OCI-LY3 (cell line): ENCODE data around the gene OPCML.

ENCODE experiments used
- H2AFZ ChIP-seq: fragments of 200-600, 300-600 bp; shearing (Covaris generic); 2 replicates; pipeline ENCODE4 v1.6.0; 2014; ENCODE audit warnings: antibody characterized with exemption, low read depth, low read length
- H3K27ac ChIP-seq: fragments of 200-600, 300-600 bp; sonication (generic); 2 replicates; pipeline ENCODE4 v1.5.1; 2014; ENCODE audit warnings: mild to moderate bottlenecking, low read length, moderate library complexity, mixed read lengths
- H3K27me3 ChIP-seq: fragments of 200-600, 300-600 bp; sonication (generic); 2 replicates; pipeline ENCODE4 v1.6.1; 2014; ENCODE audit warnings: low read depth, low read length, mixed read lengths
- H3K36me3 ChIP-seq: fragments of 200-600, 300-600 bp; sonication (generic); replicated peaks from 2 replicates; pipeline ENCODE3; 2014; ENCODE audit warnings: low read depth, low read length, mixed read lengths
- H3K4me1 ChIP-seq: fragments of 300-600, 200-600 bp; sonication (generic); 2 replicates; pipeline ENCODE4 v1.6.1; 2014; ENCODE audit warnings: low read length, mixed read lengths
- H3K4me2 ChIP-seq: fragments of 200-600, 300-600 bp; sonication (generic); 2 replicates; pipeline ENCODE4 v1.6.1; 2014; ENCODE audit warnings: low read length, mixed read lengths
- H3K4me3 ChIP-seq: fragments of 300-600, 200-600 bp; sonication (generic); 2 replicates; pipeline ENCODE4 v1.5.1; 2014; ENCODE audit warnings: antibody characterized with exemption, mild to moderate bottlenecking, low read length, moderate library complexity
- H3K79me2 ChIP-seq: fragments of 300-600, 200-600 bp; shearing (Covaris generic); 2 replicates; pipeline ENCODE4 v1.6.1; 2014; ENCODE audit warnings: mild to moderate bottlenecking, low read length, mixed read lengths
- H3K9ac ChIP-seq: fragments of 300-600, 200-600 bp; shearing (Covaris generic); 2 replicates; pipeline ENCODE4 v1.6.0; 2014; ENCODE audit warnings: mild to moderate bottlenecking, low read length, moderate library complexity
- H3K9me3 ChIP-seq: fragments of 200-600, 300-600 bp; shearing (Covaris generic); 2 replicates; pipeline ENCODE4 v1.6.1; 2014; ENCODE audit warnings: low read length, mixed read lengths; ENCODE audit not compliant: insufficient read depth
- H4K20me1 ChIP-seq: fragments of 200-600, 300-600 bp; sonication (generic); 2 replicates; pipeline ENCODE4 v1.6.1; 2016; ENCODE audit warnings: low read length, mixed read lengths; ENCODE audit not compliant: insufficient read depth
- CTCF ChIP-seq: fragments of 200-600, 300-600 bp; sonication (generic); IDR thresholded peaks from 2 replicates; pipeline ENCODE4 v1.5.1; 2014; ENCODE audit warnings: antibody characterized with exemption, low read length, low read depth
- EZH2phosphoT487 ChIP-seq: fragments of 200-600 bp; shearing (Covaris generic); IDR thresholded peaks from 2 replicates; pipeline ENCODE4 v1.6.1; 2018; ENCODE audit warnings: antibody characterized with exemption, mixed run types, low read depth

The OPCML gene

GRCh38 chr11:133023232-133023631, 509.1 kb downstream of the OPCML start:
- Histone ChIP-seq H3K36me3 (no peaks in the 10 kb centered on the region), H3K9me3 (no peaks in the 10 kb centered on the region), H3K4me1 (no peaks in the 10 kb centered on the region), H2AFZ (no peak overlapping the region), H3K4me2 (no peak overlapping the region), H3K79me2 (no peaks in the 10 kb centered on the region), H3K27ac (no peak overlapping the region), H3K27me3 (no peaks in the 10 kb centered on the region), H3K4me3 (no peak overlapping the region), H4K20me1 (no peaks in the 10 kb centered on the region), H3K9ac (no peak overlapping the region)
- no peak for TF ChIP-seq EZH2phosphoT487
- no peak for TF ChIP-seq CTCF

GRCh38 chr11:133021553-133021952, 510.7 kb downstream of the OPCML start:
- Histone ChIP-seq H3K9me3 (no peaks in the 10 kb centered on the region), H3K9ac (no peak overlapping the region), H3K27me3 (no peaks in the 10 kb centered on the region), H3K27ac (no peak overlapping the region), H3K4me2 (no peak overlapping the region), H4K20me1 (no peaks in the 10 kb centered on the region), H3K36me3 (no peaks in the 10 kb centered on the region), H3K79me2 (no peaks in the 10 kb centered on the region), H3K4me3 (no peak overlapping the region), H3K4me1 (no peaks in the 10 kb centered on the region), H2AFZ (no peak overlapping the region)
- TF ChIP-seq EZH2phosphoT487: no peak
- TF ChIP-seq CTCF: no peak

GRCh38 chr11:133020372-133020714, 512.0 kb downstream of the OPCML start:
- H3K9ac ChIP-seq: no peak overlapping the region
- no peaks in the 10 kb centered on the region for H3K79me2 ChIP-seq
- H3K27ac ChIP-seq: no peak overlapping the region
- no peaks in the 10 kb centered on the region for H3K9me3 ChIP-seq
- H3K27me3 ChIP-seq: no peaks in the 10 kb centered on the region
- H3K36me3 ChIP-seq: no peaks in the 10 kb centered on the region
- H4K20me1 ChIP-seq: no peaks in the 10 kb centered on the region
- no peak overlapping the region for H3K4me3 ChIP-seq
- TF ChIP-seq EZH2phosphoT487 (no peak), CTCF (no peak)
- no peak overlapping the region for H3K4me2 ChIP-seq
- H3K4me1 ChIP-seq: no peaks in the 10 kb centered on the region
- H2AFZ ChIP-seq: no peak overlapping the region

GRCh38 chr11:133019545-133020371, 512.5 kb downstream of the OPCML start:
- H3K4me1 ChIP-seq: no peaks in the 10 kb centered on the region
- no peak overlapping the region for H2AFZ ChIP-seq
- no peaks in the 10 kb centered on the region for H3K79me2 ChIP-seq
- no peak overlapping the region for H3K4me3 ChIP-seq
- no peak overlapping the region for H3K9ac ChIP-seq
- no peak overlapping the region for H3K4me2 ChIP-seq
- no peaks in the 10 kb centered on the region for H4K20me1 ChIP-seq
- H3K9me3 ChIP-seq: no peaks in the 10 kb centered on the region
- TF ChIP-seq EZH2phosphoT487: no peak
- TF ChIP-seq CTCF: no peak
- no peaks in the 10 kb centered on the region for H3K27me3 ChIP-seq
- H3K27ac ChIP-seq: no peak overlapping the region
- H3K36me3 ChIP-seq: no peaks in the 10 kb centered on the region
